ENCODE data around the gene FOXK1. TPM values are rescaled to one million over a fixed set of nuclear protein-coding genes. Genes with fewer than 3 reads are reported as not detected.

Gene FOXK1
- total RNA-seq, 1 experiment from 2014 or later, result 22.1 TPM

DNA sequence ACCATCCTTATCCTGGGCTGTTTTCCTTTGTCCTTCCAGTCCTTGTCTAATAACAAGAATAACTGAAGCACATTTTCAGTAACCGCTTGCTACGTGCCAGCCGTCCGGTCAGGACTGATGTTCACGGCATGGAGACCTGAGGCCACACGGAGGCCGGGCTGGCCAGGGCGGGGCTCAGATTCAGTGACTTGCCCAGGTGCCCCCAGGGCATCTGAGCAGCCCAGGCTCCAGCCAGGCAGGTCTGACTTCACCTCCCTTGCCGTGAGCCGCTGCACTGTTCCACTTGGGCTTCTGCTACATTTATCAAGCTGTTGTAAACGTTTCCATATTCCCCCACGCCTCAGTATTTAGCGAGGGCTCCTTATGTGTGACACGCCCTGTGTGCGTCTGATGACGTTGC, 49.7 kb downstream of the FOXK1 start:
- Histone ChIP-seq H3K27me3 (no peaks in the 10 kb centered on the region), H3K27ac (no peak overlapping the region), H3K36me3 (no peaks in the 10 kb centered on the region), H3K9me3 (replicated peaks) (no peaks in the 10 kb centered on the region), H3K4me1 (no peaks in the 10 kb centered on the region), H3K4me3 (no peak overlapping the region)
- no peak for DNase-seq

DNA sequence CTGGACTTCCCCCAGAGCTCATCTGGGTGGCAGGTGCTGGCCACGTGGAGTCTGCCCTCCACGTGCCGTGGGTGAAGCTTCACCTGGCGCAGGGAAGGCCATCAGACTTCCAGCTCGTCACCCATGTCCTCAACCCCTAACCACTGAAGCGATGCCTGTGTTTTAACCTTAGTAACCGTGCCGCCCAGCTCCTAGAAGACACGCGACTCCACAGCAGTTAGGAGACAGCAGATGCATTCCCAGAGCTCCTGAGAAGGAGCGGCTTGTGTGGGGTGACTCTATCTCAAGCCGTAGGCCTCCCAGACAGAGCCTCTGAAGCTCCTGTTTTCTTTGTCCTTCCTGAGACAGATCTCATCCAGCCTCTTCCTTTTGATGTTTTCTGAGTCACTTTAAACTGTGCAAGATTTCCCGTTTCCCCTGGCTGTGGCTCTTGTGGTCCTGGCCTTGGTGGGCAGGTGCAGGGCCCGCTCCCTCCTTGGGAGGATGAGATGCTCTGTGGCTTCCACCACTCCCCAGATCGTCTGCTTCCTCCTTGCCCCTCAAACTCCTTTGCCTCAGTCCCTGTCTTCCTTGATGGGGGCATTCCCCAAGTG, 51.9 kb downstream of the FOXK1 start:
- Histone ChIP-seq H3K4me3 (no peak overlapping the region), H3K9me3 (replicated peaks) (no peaks in the 10 kb centered on the region), H3K36me3 (no peaks in the 10 kb centered on the region), H3K27me3 (no peaks in the 10 kb centered on the region), H3K27ac (no peak overlapping the region), H3K4me1 (peaks cover 6% of the 10 kb centered on the region)
- DNase-seq, result no peak

DNA sequence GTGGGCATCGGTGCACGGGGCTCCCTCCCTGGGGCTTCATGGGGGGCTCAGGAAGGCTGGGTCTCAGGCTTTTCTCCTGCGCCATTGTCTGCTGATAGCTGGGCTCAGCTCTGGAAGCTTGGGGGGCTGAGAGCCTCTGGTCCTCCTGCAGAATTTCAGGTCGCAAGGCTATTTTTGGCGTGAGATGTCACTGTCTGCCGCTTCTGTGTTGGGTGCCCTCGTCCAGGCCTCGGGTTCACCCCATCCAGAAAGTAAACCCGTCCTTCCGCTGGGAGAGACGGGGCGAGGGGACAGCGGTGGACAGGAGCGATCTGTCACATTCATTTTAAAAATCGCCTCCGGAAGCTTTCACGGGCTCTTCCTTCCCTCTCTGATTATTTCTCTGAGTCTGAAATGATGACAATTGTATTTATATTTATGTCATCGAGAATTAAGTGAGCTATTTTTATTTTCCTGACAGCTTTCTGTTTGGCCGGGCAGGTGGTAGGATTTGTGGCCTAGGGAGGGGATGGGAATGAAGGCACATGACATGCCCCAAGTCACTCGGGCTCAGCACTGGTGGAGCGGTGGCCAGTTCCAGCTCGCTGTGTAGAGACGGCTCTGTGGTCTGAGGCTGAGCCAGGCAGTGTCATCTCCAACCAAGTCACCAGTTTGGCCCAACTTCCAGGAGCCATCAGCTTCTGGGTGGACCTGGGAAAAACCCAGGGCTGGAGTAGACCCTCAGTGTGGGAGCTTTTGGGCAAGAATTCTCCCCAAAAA, 52.7 kb downstream of the FOXK1 start:
- Histone ChIP-seq H3K4me1 (peaks cover 6% of the 10 kb centered on the region), H3K27me3 (no peaks in the 10 kb centered on the region), H3K9me3 (replicated peaks) (no peaks in the 10 kb centered on the region), H3K4me3 (no peak overlapping the region), H3K36me3 (no peaks in the 10 kb centered on the region), H3K27ac (no peak overlapping the region)
- DNase-seq, result no peak

DNA sequence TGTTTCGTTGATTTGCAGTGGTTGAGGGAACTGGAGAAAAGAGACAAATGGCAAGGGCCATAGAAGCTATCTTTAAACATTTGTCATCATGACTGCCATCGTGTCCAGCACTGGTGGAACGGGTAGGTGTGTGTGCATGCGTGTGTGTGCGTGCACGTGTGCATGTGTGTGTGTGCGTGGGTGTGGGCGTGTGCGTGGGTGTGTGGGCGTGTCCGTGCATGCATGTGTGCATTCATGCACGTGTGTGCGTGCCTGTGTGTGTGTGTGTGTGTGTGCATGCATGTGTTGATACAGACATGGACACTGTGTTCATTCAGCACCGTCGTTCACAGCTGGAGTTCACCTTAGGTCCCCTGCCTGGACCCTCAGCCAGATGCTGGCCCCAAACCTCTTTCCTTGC, 55.2 kb downstream of the FOXK1 start:
- Histone ChIP-seq H3K4me3 (no peak overlapping the region), H3K36me3 (no peaks in the 10 kb centered on the region), H3K27me3 (no peaks in the 10 kb centered on the region), H3K9me3 (replicated peaks) (no peaks in the 10 kb centered on the region), H3K27ac (peak overlapping the region; percentile 94; the same call in 1 of the 2 replicates), H3K4me1 (peaks cover 6% of the 10 kb centered on the region)
- DNase-seq, result no peak

DNA sequence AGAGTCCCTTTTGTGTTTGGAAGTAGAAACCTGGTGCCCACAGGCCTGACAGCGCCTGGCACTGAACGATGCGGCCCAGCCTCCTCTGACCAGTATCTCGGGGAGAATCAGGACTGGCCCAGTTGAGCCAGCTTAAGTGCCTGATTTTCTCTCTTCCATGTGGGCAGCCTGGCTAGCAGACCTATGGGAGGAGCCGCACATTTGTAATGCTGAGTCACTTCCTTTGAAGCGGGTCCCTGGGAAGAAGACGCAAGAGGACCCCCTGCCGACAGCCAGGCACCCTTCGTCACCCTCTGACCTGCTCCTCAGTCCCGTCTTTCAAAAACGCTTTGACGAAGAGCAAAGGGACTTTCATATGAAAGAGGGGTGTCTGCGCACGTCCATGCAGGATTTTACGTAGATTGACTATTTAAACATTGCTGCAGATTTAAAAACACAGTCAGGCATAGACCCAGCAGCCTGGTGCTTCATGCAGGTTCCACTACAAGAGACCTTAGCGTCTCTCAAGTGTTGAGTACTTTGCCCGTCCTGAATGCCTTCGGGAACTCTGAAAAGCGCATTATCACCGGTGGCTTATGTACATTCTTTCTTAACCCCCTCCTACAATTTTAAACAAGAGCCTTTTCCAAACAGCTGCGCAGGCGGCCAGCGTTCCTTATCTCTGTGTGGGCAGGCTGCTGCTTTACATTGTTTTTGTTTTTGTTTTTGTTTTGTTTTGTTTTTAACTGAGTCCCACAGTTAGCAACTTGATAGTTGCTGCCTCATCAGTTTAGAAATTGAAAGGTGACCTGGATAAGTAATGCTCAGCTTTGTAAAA, 56.8 kb downstream of the FOXK1 start:
- Histone ChIP-seq H3K4me3 (peak overlapping the region; percentile 38), H3K36me3 (no peaks in the 10 kb centered on the region), H3K27ac (peak overlapping the region; percentile 94), H3K27me3 (no peaks in the 10 kb centered on the region), H3K4me1 (peaks cover 6% of the 10 kb centered on the region), H3K9me3 (replicated peaks) (no peaks in the 10 kb centered on the region)
- DNase-seq, result peak; percentile 83 to 88

DNA sequence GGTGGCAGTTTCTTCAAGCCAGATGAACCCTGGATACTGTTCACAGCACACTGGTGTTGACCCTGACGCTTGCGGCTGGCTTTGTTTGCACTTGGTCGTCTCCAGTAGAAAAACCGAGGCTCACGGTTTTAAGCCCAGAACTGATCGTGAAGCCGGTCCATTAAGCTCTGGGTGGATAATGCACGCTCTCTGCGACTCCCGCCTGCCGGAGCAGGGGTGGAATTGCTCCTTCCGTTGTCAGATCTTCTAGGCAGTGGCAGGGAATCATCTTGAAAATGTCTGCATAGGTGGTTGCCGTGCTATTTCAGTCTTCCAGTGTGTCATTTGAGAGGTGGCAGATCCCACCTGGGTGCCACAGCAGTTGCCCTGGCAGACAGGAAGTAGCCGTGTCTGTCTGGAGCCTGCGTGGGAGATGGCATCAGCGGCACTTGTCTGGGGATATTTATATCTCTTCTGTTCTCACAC, 57.5 kb downstream of the FOXK1 start:
- Histone ChIP-seq H3K4me3 (peak overlapping the region; percentile 38), H3K27me3 (no peaks in the 10 kb centered on the region)
- DNase-seq, result peak; percentile 83

DNA sequence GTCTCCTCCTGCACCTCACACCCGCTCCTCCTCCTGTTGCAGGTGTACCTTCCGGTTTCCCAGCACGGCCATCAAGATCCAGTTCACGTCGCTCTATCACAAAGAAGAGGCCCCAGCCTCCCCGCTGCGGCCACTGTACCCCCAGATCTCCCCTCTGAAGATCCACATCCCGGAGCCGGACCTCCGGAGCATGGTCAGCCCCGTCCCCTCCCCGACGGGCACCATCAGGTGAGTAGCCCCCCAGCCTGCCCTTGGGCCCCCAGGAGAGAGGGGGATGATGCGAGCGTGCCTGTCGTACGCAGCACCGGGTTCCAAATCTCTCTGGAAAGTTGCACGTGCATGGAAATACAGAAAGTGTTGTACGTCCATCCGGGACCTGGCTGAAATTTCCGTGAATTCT, 58.7 kb downstream of the FOXK1 start:
- Histone ChIP-seq H3K36me3 (no peaks in the 10 kb centered on the region), H3K27me3 (no peaks in the 10 kb centered on the region), H3K9me3 (replicated peaks) (no peaks in the 10 kb centered on the region), H3K27ac (no peak overlapping the region), H3K4me1 (peaks cover 18% of the 10 kb centered on the region), H3K4me3 (no peak overlapping the region)
- DNase-seq, result no peak

More for the DNA sequence above, 57.5 kb downstream of the FOXK1 start:
- Histone ChIP-seq H3K4me1 (peaks cover 10% of the 10 kb centered on the region), H3K36me3 (no peaks in the 10 kb centered on the region), H3K9me3 (replicated peaks) (no peaks in the 10 kb centered on the region), H3K27ac (peak overlapping the region; percentile 94)

DNA sequence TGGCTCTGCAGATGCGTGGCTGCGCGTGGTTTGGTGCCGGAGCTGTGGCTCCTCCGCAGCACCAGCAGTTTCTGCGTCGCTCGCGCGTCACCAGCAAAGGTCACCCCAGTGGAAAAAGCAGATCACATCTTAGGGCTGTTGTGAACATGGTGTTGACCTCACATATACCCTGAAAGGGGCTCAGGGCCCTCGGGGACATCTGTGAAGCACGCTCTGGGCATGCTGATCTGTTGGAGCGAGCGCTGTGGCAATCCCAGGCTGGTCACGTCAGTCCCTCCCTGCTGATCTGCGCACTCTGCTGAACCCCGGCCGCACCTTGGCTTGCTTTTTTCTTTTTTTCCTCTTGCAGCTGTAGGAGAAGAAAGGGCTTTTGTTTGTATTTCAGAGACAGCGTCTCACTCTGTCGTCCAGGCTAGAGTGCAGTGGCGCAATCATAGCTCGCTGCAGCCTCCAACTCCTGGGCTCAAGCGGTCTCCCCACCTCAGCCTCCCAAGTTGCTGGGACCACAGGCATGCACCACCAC, 60.0 kb downstream of the FOXK1 start:
- DNase-seq, result no peak
- Histone ChIP-seq H3K4me1 (peaks cover 21% of the 10 kb centered on the region), H3K4me3 (no peak overlapping the region), H3K9me3 (replicated peaks) (no peaks in the 10 kb centered on the region), H3K36me3 (peaks cover 2% of the 10 kb centered on the region; the same call in 1 of the 2 replicates), H3K27me3 (no peaks in the 10 kb centered on the region), H3K27ac (no peak overlapping the region)

DNA sequence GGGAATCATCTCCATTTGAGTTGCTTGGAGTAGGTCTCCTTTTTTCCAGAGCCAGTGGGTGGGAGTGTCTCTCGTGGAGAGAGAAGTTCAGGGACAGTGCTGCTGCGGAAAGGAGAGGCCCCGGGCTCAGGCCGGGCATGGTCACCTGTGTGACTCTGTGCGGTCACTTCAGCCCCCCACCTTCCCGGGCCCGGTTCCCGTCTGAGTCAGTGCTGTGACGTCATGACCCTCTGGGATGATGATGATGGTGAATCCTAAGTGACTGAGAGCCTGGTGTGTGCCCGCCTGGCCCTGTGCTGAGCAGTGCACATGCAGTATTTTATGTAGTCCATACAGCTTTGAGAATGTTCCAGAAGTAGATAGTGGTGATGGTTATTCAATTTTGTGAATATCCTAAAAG, 60.8 kb downstream of the FOXK1 start:
- no peak for DNase-seq

DNA sequence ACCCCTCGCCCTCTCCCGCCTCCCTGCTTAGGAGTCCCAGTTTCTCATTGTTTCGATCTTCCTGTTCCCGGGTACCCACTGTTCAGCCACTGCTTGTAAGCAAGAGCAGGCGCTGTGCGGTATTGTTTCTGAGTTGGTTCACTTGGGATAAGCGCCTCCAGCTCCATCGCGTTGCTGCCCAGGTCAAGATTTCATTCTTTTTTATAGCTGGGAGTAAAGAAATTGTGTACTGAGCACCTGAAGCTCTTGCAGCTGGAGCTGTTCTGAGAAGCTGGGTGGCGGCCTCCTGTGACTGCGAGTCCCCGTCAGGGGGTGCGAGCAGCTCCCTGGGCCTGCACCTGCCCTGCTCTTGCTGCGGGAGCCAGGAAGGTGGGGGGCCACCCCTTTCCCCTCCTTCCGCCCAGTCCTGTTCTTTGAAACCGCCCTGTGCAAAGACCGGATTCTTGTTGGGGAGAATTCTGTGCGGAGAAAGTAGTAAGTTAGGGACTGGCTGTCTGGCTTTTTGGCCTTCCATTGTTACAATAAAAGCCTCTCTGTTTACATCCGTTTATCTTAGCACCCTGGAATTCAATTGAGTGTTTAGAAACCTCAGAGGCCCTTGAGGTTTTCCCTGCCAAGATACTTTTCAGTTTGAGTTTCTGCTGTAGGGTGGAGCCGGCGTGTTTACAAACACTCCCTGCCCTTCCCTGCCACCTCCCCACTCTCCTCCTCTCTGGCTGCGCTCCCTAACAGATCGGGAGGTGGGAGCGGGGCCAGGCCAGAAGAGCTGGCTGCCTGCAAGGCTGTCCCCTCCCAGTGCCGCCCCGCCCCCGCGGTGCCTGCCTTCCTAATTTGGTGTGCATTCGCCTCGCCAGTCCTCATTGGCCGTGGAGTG, 62.5 kb downstream of the FOXK1 start:
- peak; percentile 98 to 99 for DNase-seq
- Histone ChIP-seq H3K36me3 (peaks cover 2% of the 10 kb centered on the region; the same call in 1 of the 2 replicates), H3K4me1 (peaks cover 16% of the 10 kb centered on the region), H3K9me3 (replicated peaks) (no peaks in the 10 kb centered on the region), H3K4me3 (peak overlapping the region; percentile 33), H3K27me3 (no peaks in the 10 kb centered on the region), H3K27ac (peak overlapping the region; percentile 36)

More for the DNA sequence above, 60.8 kb downstream of the FOXK1 start:
- Histone ChIP-seq H3K4me1 (peaks cover 21% of the 10 kb centered on the region), H3K4me3 (no peak overlapping the region), H3K9me3 (replicated peaks) (no peaks in the 10 kb centered on the region), H3K27me3 (no peaks in the 10 kb centered on the region), H3K27ac (no peak overlapping the region), H3K36me3 (peaks cover 2% of the 10 kb centered on the region; the same call in 1 of the 2 replicates)

DNA sequence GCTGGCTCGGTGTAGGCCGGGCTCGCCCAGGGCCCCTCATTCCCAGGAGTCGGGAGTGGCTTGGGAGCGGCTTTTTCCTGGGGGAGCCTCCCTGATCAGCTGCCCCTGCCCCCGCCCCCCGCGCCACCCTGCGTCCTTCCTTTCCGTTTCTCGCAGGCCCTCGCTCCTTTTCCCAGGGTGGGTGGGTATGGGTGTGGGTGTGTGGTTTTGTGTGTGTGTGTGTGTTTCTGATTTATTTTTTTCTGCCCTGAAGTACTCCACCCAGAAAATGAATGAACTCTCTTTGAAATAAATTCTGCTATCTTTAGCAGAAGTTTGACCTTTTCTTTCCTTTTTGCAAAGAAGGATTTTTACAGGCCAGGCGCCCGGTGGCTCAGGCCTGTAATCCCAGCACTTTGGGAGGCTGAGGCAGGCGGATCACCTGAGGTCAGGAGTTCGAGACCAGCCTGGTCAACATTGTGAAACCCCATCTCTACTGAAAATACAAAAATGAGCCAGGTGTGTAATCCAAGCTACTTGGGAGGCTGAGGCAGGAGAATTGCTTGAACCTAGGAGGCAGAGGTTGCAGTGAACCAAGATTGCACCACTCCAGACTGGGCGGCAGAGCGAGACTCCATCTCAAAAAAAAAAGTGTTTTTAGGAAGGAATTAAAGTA, 63.3 kb downstream of the FOXK1 start:
- H3K4me3 ChIP-seq, result peak overlapping the region; percentile 33
- H3K4me1 ChIP-seq, result peaks cover 16% of the 10 kb centered on the region
- DNase-seq, result no peak
- H3K27me3 ChIP-seq, result no peaks in the 10 kb centered on the region
- no peaks in the 10 kb centered on the region for H3K9me3 ChIP-seq (replicated peaks)
- peaks cover 2% of the 10 kb centered on the region; the same call in 1 of the 2 replicates for H3K36me3 ChIP-seq
- peak overlapping the region; percentile 36 for H3K27ac ChIP-seq

DNA sequence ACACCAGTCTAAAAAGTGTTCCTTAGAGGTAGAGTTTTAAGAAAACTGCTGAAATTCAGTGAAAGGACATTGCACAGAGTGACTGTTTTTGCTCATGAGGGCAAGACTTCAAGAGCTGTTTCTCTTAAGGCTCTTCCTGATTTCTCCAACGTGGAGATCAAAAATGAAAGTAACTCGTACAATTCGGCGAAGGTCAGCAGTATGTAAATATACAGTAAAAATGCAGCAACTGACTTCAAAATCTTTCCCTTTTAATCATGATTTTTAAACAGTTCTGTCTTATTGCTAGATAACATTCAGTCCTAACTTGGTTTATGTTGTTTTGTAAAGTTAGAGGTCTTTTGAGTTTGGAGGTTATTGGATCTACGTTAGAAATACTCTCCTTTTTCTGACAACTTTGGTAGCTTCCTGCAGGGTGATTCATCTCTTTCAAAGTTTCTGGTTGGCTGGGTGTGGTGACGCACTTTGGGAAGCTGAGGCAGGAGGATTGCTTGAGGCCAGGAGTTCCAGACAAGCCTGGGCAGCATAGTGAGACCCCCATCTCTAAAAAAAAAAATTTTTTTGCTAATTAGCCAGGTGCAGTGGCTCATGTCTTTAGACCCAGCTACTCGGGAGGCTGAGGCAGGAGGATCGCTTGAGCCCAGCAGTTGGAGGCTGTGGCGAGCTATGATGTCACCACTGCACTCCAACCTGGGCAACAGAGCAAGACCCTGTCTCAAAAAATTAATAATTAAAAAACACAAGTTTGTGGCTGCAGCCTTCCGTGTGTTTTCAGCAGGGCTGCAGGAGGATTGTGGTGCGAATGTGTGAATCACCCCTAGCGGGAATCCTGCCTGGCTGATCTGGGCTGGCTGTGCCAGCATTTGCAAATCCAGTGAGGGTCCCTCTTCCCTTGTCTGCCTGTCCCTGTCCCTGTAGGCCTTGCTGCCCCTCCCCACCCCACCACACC, 64.2 kb downstream of the FOXK1 start:
- no peak overlapping the region for H3K4me3 ChIP-seq
- H3K9me3 ChIP-seq (replicated peaks), result no peaks in the 10 kb centered on the region
- DNase-seq, result no peak
- no peaks in the 10 kb centered on the region for H3K27me3 ChIP-seq
- peaks cover 16% of the 10 kb centered on the region for H3K4me1 ChIP-seq
- H3K27ac ChIP-seq, result no peak overlapping the region; the same call in 1 of the 2 replicates
- peaks cover 2% of the 10 kb centered on the region; the same call in 1 of the 2 replicates for H3K36me3 ChIP-seq

Data from SJCRH30 (cell line).